22Rv1 (cell line): Measurements from ENCODE around the gene ARF6.

Experiments
- CTCF ChIP-seq: fragments of 450-650 bp; IDR thresholded peaks from 2 replicates; pipeline ENCODE4 v1.5.1; 2017; ENCODE audit warnings: mild to moderate bottlenecking
- ZFX ChIP-seq: fragments of 450-650 bp; IDR thresholded peaks from 2 replicates; pipeline ENCODE4 v1.6.1; 2017; ENCODE audit warnings: antibody characterized with exemption, borderline replicate concordance

GRCh38 chr14:49861699-49862088 lies 31.2 kb upstream of the ARF6 start:
- no peak for TF ChIP-seq CTCF
- TF ChIP-seq ZFX: no peak
